Fibroblast of skin of right biceps (primary cell): ENCODE measurements around the gene MYO7B.

Source experiments
- DNase-seq: peaks from one replicate; pipeline ENCODE4 v3.0.0-alpha.2; 2013

MYO7B gene

DNA sequence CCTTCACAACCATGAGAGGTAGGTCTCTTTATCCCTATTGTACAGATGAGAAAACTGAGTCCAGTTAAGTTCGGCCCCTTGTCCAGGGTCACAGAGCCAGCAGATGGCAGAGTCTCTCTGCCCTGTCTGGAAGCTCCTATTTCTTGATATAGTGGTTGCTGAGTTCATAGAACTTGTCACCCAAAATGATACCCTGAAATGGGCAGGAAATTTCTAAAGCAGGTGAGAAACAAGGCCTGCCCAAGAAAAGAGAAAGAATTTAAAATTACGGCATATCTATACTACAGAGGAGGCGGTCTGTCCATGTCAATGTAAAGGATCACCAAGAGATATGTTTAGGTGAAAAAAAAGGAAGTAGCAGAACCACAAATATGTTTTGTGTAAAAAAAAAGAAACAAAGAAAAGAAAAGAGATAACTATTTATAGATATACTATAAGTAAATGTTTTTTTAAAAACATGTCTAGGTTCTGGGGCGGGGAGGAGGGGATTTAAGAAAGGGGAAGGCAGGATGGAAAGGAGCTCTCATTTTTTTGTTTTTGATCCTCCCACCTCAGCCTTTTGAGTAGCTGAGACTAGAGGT, 39.8 kb downstream of the MYO7B start:
- DNase-seq, result no peak

DNA sequence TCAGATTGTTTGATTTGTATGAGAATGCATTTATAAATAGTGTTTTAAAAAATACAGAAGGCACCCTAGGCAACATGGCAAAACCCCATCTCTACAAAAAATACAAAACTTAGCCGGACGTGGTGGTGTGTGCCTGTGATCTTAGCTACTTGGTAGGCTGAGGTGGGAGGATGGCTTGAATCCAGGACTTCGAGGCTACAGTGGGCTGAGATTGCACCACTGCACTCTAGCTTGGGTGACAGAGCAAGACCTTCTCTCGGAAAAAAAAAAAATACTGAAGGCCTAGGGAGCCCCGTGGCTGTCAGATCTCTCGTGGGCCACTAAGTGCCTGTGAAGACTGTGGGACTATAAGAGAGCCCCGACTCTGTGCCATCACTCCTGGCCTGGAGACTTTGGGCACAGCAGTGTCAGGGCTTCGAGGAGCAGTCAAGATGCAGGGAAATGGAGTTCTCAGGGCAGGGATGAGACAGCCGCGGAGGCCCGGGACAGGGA, 40.5 kb downstream of the MYO7B start:
- DNase-seq, result peak; percentile 17

DNA sequence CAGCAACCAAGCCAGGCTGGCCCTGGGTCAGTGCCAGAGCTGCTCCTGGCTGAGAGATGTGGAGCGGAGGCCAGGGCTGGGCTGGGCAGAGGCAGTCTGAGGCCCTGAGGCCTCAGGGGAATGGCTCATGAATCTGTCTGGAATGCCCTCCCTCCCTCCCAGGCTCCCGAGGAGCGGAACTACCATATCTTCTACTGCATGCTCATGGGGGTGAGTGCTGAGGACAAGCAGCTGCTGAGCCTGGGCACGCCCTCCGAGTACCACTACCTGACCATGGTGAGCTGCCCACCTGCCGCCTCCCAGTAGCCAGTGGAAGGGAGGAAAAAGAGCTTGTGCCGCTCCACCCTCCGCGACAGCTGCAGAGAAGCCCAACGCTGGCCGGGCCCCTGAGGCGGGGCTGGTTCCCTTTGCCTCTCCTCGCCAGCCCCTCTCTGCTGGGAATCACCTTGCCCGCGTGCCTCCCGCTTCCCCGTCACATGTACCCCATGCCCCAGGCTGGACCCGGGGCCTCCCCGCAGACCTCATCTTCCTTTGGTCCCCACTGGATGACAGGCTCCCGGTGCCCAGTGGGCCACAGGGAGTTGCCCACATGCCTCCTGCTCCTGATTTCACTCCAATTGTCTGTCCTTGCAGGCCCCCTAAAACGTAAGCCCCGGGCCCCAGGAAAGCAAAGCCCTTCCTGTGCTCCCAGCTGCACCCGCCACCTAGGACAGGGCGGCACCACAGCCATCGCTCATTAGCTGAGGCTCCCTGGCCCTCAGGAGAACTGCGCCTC, 41.1 kb downstream of the MYO7B start:
- DNase-seq, result peak; percentile 70

DNA sequence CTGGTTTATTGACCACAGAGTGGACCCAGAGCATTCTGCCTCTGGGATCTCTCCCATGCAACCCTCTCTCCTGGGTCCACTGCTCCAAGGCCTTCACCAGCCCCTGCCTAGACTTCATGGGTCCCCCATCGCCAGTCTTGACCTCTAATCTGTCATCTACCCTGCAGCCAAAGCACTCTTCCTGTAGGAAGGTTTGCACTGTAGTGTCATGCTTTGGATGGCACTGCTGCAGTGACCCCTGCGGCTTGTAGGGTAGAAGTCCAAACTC, 41.7 kb downstream of the MYO7B start:
- DNase-seq, result no peak

DNA sequence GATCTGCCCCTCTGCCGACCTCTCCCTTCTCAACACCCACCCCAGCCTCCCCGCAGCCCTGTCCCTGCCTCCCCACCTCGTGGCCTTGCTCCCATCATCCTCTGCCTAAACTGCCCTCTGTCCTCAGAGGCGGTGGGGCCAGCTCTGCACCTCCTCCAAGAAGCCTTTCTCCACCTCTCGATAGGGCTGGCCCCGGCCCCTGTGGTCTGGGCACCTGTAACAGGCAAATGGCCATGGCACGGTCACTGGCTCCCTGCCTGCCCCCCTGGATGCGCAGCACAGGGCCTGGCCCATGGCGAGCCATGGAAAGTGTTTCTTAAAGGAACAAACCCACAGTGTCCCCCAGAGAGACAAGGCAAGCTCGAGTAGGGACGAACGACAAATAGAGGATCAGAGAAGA, 42.0 kb downstream of the MYO7B start:
- no peak for DNase-seq

DNA sequence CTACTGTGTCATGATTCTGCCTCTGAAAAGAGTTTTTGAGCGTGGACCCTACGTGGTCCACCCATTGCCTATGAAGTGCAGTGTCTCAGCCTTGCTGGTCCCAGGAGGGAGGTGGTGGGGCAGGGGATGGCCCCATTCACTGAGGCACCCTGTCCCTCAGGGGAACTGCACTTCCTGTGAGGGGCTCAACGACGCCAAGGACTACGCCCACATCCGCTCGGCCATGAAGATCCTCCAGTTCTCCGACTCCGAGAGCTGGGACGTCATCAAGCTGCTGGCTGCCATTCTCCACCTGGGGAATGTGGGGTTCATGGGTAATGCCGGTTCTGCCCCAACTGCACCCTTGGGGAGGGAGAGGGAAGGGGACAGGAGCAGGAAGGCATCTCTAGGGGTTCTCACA, 42.5 kb downstream of the MYO7B start:
- no peak for DNase-seq

DNA sequence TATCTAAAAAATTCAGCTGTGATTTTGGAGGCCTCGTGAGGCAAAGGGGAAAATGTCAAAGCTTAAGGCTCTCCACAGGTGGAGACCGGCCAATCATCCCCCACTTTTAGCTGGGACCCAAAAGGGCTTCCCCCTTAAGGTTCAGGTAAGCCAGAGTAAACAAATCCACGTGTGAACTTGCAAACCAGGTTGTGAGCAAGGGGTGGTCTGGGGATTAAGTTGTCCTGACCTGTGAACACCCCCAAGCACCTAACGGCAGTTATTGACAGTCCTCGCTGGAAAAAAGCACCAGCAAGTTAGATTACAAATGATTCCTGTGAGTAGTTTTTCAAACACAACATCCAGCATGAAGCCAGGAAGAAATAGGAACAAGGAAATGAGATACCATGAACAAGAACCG, 42.9 kb downstream of the MYO7B start:
- DNase-seq, result no peak

DNA sequence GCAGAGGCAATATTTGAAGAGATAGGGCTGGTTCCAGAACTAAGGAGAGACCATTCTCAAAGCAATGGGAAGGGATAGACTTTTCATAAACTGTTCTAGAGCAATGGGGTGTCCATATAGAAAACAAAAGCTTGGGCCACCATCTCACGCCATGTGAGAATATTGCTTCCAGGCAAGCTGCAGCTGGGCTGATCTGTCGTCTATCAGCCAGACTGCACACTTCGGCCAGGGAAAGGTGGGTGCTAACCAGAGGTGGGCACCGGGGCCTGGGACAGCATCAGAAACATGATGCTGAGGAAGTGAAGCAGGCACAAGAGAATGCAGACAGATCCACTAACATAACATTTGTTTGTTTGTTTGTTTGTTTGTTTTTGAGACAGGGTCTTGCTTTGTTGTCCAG, 43.7 kb downstream of the MYO7B start:
- no peak for DNase-seq

DNA sequence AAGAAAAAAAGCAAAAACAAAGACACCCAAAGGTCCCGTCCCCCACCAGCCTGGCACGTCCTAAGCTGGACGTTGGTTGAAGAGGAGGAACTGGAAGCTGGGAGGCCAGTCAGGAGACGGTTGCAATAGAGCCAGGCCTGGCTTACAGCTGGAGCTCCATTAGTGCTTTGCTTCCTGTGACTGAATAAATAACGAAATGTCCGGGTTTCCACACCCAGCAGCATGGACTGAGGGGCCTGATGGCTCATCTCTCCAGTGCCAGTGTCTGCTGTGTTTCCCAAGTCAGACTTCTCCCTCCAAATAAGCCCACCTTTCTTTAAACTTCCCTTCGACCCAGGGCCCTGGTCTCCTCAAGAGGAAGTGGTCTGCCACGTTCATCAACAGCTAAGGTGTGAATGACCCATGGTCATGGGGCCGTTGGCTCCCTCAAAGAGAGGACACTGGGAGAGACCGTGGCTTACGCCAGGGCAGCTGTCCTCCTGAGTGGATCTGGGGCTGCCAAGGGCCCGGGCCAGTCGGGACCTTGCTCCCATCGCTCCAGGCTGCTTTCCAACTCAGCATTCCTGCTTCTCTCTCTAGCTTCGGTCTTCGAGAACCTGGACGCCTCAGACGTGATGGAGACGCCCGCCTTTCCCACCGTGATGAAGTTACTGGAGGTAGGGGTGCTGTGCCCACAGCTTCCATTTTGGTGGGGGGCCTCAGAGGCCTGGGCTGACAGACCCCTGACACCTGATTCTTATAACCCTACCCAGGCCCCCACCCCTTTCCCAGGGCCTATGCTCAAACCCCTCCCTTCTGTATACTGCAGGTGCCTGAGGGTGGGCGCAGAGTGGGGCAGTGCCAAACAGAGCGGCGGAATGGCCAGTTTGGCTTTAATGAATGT, 44.9 kb downstream of the MYO7B start:
- DNase-seq, result no peak

DNA sequence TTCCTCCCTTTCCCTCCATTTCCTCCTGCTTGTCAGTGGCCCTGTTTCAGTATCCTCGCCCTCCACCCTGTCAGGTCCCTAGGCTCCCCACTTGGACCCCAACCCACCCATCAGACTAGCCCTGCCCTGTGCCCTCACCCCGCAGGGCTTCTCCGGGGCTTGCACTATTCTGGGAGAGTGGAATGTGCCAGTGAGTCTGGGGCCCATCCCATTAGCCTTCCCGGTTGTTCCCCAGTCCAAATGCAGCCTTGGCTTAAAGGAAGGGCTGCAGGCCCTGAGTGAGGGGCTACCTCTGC, 45.5 kb downstream of the MYO7B start:
- DNase-seq, result no peak

DNA sequence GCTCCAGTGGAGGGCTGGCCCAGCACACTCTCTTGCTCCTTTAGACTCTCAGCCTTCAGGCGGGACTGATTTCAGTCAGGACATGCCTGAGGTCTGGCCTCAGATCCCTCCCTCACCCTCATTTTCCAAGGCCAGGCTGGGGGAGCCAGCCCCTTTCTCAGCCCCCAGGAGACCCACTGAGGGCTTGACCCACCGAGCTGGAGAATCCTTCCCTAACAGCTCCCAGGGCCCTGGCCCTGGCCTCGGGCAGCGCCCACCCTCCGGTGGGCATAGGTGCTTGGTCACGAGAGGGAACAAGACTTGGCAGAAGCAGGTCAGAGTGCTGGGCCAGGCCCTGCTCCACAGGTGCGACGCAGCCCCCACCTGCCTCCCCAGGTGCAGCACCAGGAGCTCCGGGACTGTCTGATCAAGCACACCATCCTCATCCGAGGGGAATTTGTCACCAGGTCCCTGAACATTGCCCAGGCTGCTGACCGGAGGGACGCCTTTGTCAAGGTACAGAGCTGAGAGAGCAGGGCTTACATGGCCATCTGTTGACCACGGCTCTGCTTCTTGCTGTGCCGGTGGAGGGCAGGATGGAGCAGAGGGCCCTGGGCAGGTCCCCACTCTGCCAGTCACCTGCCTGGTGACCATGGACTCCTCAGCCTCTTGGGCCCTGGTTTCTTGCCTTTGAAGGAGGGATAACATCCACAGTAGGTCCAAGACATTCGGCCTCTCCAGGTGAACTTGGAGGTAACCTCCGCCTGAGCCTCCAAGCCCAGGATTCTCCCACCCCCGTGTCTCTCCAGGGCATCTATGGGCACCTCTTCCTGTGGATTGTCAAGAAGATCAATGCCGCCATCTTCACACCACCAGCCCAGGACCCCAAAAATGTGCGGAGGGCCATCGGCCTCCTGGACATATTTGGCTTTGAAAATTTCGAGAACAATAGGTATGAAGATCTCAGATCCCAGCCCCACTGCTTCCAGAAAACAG, 46.3 kb downstream of the MYO7B start:
- DNase-seq, result no peak

DNA sequence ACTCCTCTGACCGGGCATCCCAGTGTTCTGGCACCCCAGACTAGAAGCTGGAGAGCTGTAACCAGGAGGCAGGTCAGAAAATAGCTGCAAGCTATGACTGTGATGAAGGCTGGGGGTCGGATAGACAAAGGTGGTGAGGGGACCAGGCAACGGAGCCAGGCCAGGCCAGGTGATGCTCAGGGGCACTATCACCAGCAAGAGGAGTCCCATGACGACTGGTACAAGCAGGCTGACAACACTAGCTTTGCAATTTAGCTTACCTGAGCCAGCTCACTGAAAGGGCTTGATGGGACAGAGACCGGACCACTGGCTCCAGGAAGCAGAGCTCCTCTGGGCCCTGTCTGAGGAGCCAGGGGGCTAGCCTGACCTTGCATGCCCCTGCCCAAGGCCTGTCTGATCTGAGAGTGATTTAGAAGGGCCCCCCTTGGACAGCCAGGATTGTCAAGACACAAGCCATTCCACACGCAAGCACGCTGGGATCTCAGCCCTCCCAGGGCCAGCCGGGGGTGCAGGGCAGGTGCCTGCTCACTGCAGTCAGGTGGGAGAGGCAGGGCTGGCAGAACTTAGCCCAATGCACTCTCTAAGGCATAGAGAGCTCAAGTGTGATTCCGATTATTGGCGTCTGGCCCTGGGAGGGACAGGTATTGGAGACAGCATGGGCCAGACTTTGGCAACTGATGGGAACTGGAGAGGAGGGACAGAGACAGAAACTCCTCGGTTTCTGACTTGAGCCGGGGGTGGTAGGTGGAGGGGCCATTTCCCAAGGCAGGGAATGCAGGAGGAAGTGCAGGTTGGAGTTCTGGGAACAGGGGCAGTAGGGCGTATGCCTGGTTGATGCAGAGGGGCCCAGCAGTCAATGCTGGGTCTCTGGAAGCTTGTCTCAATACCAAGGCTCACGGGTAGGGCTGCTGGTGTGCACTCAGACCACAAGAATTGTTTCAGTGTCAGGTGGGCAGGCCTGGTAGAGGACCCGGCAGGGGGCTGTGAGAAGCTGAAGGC, 47.7 kb downstream of the MYO7B start:
- no peak for DNase-seq

DNA sequence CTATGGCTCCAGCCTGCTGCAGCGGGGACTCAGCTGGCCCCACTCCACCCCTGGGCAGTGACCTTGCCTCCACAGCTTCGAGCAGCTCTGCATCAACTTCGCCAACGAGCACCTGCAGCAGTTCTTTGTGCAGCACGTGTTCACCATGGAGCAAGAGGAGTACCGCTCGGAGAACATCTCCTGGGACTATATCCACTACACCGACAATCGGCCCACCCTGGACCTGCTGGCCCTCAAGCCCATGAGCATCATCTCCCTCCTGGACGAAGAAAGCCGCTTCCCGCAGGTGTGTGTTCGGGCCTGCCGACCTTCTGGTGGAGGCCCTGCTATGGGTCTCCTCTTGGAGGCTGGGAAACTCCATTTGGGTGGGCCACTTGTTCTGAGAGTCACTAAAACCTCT, 48.6 kb downstream of the MYO7B start:
- no peak for DNase-seq

DNA sequence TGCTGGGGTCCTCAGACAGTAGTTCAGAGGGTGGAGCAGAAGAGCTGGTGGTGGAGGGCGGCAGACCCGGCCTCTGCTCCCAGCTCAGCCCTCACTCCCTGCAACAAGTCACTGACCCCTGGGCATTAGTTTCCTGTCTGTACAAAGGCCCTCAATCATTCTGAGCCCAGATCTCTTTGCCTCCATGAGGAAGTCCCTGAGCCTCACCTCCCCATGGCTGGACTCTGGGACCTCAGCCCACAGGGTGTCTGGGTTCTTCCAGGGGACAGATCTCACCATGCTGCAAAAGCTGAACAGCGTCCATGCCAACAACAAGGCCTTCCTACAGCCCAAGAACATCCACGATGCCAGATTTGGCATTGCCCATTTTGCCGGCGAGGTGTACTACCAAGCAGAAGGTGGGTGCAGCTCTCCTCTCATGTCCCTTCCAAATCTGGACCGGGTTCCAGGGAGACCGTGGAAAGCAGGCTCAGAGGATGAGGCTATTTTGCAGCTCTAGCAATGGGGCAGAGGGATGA, 49.1 kb downstream of the MYO7B start:
- no peak for DNase-seq

DNA sequence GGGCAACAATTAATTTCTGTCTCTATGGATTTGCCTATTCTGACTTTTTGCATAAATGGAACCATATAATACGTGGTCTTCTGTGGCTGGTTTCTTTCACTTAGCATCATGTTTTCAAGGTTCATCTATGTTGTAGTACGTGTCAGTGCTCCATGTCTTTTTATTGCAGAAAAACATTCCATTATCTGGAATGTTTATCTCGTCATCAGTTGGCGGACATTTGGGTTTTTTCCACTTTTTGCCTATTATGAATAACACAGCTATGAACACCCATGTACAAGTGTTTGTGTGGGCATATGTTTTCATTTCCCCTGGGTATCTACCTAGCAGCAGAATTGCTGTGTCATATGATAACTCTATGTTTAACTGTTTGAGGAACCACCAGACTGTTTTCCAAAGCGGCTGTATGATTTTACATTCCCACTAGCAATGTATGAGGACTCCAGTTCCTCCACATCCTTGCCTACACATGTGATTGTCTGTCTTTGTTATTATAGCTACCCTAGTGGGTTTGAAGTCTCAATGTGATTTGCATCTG, 49.9 kb downstream of the MYO7B start:
- DNase-seq, result peak; percentile 5

DNA sequence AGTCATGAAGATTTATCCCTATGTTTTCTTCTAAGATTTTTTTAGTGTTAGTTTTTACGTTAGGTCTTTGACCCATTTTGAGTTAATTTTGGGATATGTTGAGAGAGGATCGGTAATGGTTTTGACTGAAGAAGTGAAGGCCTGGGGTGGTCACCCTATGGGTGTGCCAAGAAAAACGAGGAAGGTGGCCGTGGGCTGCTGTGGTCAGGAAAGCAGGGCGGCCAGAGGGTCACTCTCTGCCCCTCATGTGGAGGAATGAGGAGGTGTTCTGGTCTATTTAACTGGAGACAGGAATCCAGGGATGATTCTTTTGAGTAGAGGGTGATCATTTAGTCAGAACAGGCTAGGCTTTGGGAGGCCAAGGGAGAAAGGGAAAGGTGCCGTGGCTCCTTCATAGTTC, 50.7 kb downstream of the MYO7B start:
- DNase-seq, result no peak

DNA sequence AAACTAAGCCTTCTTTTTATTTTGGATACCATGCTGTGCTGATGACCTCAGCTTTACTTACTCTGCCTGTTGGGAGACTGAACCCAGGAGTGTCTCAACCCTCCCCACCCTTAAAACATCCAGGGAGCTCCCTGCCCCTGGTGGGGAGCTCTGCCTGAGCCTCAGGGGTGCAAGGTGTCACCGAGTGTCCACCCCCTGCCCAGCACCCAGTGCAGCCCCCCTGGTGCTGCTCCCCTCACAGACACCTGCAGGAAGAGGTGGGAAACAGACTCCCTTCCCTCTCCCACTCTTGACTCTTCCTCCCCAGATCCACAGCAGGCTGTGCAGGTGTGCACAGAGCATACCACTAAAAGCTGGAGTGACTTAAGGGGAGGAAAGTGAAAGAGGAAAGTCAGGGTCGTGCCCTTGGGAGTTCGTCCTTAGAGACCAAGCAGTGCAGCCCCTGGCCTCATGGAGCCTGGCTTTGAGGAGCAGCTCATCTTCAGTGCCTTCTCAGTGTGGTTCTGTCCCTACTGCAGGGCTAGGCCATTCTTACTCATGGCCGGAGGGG, 51.3 kb downstream of the MYO7B start:
- no peak for DNase-seq

DNA sequence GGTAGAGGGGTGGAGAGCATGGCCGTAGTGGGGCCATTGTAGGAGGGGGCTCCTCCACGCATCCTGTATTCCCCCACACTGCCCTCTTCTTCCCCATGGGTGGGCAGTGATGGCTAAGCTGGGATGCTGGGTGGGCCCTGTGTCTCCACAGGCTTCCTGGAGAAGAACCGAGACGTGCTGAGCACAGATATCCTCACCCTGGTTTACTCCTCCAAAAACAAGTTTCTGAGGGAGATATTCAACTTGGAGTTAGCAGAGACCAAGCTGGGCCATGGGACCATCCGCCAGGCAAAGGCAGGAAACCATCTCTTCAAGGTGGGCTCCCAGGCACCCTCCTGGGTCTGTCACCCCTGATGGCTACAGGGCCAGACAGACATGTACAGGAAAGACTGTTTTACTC, 52.8 kb downstream of the MYO7B start:
- no peak for DNase-seq

DNA sequence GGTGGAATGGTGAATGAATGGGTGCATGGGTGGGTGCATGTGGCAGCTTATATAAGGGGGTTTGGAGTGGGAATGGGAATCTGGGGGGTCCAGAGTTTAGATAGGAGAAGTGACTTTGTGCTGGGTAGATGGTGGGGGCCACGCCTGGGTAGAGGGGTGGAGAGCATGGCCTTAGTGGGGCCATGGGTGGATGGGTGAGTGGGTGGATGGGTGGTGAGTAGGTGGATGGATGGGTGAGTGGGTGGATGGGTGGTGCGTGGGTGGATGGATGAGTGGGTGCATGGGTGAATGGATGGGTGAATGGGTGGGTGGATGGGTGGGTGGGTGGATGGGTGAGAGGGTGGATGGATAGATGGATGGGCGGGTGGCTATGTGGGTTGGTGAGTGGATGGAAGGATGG, 53.9 kb downstream of the MYO7B start:
- DNase-seq, result no peak

DNA sequence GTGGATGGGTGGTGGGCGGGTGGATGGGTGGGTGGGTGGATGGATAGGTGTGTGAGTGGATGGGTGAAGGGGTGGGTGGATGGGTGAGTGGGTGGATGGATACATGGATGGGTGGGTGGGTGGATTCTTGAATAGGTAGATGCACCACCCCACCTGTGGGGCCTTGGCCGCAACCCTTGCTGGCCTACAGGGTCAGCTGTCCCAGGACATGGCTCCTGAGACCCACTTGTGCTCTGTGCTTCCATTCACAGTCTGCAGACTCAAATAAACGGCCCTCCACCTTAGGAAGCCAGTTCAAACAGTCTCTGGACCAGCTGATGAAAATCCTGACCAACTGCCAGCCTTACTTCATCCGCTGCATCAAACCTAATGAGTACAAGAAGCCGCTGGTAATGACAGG, 54.4 kb downstream of the MYO7B start:
- no peak for DNase-seq
